Esophagus muscularis mucosa (tissue), 4 donors: ENCODE results near the gene ANKS1B. TPM values are rescaled to one million over a fixed set of nuclear protein-coding genes. Genes with fewer than 3 reads are reported as not detected.

Experiments
- DNase-seq: peaks from one replicate; pipeline ENCODE4 v3.0.0-alpha.2; 2017; ENCODE audit errors: extremely low spot score
- H3K27ac ChIP-seq, 4 donors: fragments of 200-600 bp; sonication (generic); replicated peaks in 1 of 4; 1 replicate in 3 of 4; 2 replicates in 1 of 4; pipeline ENCODE4 v1.5.1; 2016 to 2019; ENCODE audit warnings: mild to moderate bottlenecking in 1 of 4
- H3K27me3 ChIP-seq, 4 donors: fragments of 200-600 bp; sonication (generic); one replicate each; pipeline versions ENCODE4 v1.5.1 to v1.6.0; 2016 to 2019
- H3K36me3 ChIP-seq, 4 donors: fragments of 200-600 bp; sonication (generic); one replicate each; pipeline ENCODE4 v1.5.1; 2016 to 2019
- H3K4me1 ChIP-seq, 4 donors: fragments of 200-600 bp; sonication (generic); one replicate each; pipeline ENCODE4 v1.5.1; 2016 to 2019
- H3K4me3 ChIP-seq, 4 donors: fragments of 200-600 bp; sonication (generic); 1 replicate in 2 of 4; 2 replicates in 2 of 4; pipeline ENCODE4 v1.5.1; 2016 to 2019; ENCODE audit warnings: mild to moderate bottlenecking in 4 of 4, moderate library complexity in 1 of 4
- H3K9me3 ChIP-seq, 4 donors: fragments of 200-600 bp; sonication (generic); 1 replicate in 3 of 4; 2 replicates in 1 of 4; pipeline ENCODE4 v1.5.1; 2016 to 2019
- EP300 ChIP-seq: sonication (generic); formaldehyde crosslinking; IDR thresholded peaks from one replicate; pipeline ENCODE4 v1.6.1; 2017; ENCODE audit warnings: antibody characterized with exemption
- POLR2A ChIP-seq: fragments of 450-650 bp; IDR thresholded peaks from one replicate; pipeline ENCODE4 v1.6.1; 2017; ENCODE audit warnings: antibody characterized with exemption, moderate library complexity, mild to moderate bottlenecking, low read depth
- POLR2AphosphoS5 ChIP-seq, 2 donors: sonication (generic); formaldehyde crosslinking; IDR thresholded peaks; one replicate each; pipeline ENCODE4 v1.6.1; 2017; ENCODE audit warnings: antibody characterized with exemption in 2 of 2
- WGBS: methylation state at CpG from one replicate; pipeline ENCODE4 v1.1.5; 2018; 5-methylcytosine and 5-hydroxymethylcytosine counted together
- intact Hi-C: fragments of 100-400 bp; cut with DNase I; formaldehyde crosslinking; loops from one replicate; pipeline ENCODE4 v1.15.1; 2023
- total RNA-seq, 4 donors: library from RNA; depleted of rRNA; stranded (reverse); fragments of >200 nt; gene quantifications; one replicate each; pipeline versions ENCODE4 v1.1.0 to v1.2.1, GENCODE V29; 2016
- TF ChIP-seq, protein P1 (sequence below), 3 experiments: fragments of 200-600 bp in 2 of 3; fragments of 450-650 bp in 1 of 3; sonication (generic) in 2 of 3; IDR thresholded peaks; one replicate each; pipeline ENCODE4 v1.5.1; 2017 to 2019; ENCODE audit warnings: antibody characterized with exemption in 3 of 3, mild to moderate bottlenecking in 2 of 3, moderate library complexity in 1 of 3

The ANKS1B gene
- total RNA-seq, 4 donors from 2014 or later = 20.4 to 28.7 (median 21.6) TPM

DNA sequence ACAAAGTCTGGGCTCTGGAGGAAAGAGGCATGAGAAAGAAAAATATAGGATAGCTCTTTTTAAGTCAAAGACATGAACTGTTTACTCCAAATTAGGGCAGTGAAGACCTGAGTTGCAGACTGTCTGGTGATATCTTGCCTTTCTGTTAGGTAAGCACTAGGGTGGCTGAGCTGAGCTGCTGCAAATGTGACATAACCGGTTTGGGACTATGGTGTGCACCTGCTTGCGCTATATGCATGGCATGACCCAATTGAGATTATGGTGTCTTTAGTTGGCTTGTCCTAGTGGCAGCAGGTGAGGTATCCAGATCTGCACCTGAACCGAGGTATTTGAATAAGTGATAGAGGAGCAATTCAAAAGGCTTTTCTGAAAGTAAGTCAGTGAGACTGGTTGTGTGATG is 994.1 kb downstream of the ANKS1B start:
- intact Hi-C loops = loop anchor here (10.0 kb wide), 1 partner anchor 266 kb away; no protein-coding TSS in a partner anchor
- H3K4me3 ChIP-seq = no peak overlapping the region
- H3K27me3 ChIP-seq = no peaks in the 10 kb centered on the region
- no peak for DNase-seq
- TF ChIP-seq POLR2AphosphoS5 (IDR thresholded peaks at IDR 0.05) = no peak
- TF ChIP-seq, protein P1, sequence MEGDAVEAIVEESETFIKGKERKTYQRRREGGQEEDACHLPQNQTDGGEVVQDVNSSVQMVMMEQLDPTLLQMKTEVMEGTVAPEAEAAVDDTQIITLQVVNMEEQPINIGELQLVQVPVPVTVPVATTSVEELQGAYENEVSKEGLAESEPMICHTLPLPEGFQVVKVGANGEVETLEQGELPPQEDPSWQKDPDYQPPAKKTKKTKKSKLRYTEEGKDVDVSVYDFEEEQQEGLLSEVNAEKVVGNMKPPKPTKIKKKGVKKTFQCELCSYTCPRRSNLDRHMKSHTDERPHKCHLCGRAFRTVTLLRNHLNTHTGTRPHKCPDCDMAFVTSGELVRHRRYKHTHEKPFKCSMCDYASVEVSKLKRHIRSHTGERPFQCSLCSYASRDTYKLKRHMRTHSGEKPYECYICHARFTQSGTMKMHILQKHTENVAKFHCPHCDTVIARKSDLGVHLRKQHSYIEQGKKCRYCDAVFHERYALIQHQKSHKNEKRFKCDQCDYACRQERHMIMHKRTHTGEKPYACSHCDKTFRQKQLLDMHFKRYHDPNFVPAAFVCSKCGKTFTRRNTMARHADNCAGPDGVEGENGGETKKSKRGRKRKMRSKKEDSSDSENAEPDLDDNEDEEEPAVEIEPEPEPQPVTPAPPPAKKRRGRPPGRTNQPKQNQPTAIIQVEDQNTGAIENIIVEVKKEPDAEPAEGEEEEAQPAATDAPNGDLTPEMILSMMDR (IDR thresholded peaks at IDR 0.05) = no peak
- no peaks in the 10 kb centered on the region for H3K9me3 ChIP-seq
- no peaks in the 10 kb centered on the region for H3K36me3 ChIP-seq
- no peak overlapping the region for H3K27ac ChIP-seq
- H3K4me1 ChIP-seq = no peaks in the 10 kb centered on the region
- 88% methylated on average over 3 of the region's 3 CpGs for WGBS

DNA sequence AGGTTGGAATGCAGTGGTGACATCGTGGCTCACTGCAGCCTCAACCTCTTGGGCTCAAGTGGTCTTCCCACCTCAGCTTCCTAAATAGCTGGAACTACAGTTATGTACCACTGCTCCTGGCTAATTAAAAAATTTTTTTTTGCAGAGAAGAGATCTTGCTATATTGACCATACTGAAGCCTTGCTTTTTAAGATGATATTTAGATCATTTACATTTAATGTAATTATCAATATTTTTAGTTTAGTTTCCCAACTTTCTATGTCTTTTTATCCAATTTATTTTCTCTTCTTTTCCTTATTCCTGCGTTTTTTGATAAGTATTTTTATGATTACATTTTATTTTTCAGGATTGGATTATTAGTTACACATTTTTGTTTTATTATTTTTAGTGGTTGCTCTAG is 999.6 kb downstream of the ANKS1B start:
- Histone ChIP-seq H3K4me3 (no peak overlapping the region), H3K27me3 (no peaks in the 10 kb centered on the region), H3K9me3 (peaks cover 0 to 11% (median 7%) of the 10 kb centered on the region in 4 donors), H3K27ac (no peak overlapping the region), H3K4me1 (no peaks in the 10 kb centered on the region), H3K36me3 (no peaks in the 10 kb centered on the region)
- no peak for TF ChIP-seq POLR2A
- no peak for TF ChIP-seq EP300
- TF ChIP-seq POLR2AphosphoS5 (IDR thresholded peaks at IDR 0.05) = no peak
- TF ChIP-seq, protein P1 (IDR thresholded peaks at IDR 0.05) = no peak
- WGBS = 91% methylated on average over 2 of the region's 2 CpGs
- DNase-seq = no peak
- intact Hi-C loops = no loop called here

- Histone ChIP-seq H3K36me3 (no peaks in the 10 kb centered on the region), H3K27me3 (no peaks in the 10 kb centered on the region), H3K9me3 (peaks cover 0 to 11% (median 7%) of the 10 kb centered on the region in 4 donors), H3K27ac (no peak overlapping the region), H3K4me1 (no peaks in the 10 kb centered on the region), H3K4me3 (no peak overlapping the region)
- intact Hi-C loops = no loop called here
- no peak for TF ChIP-seq POLR2A
- no peak for TF ChIP-seq POLR2AphosphoS5 (IDR thresholded peaks at IDR 0.05)
- TF ChIP-seq, protein P1 (IDR thresholded peaks at IDR 0.05) = no peak
- no peak for TF ChIP-seq EP300
- DNase-seq = no peak
- WGBS = 81% methylated on average over 1 of the region's 1 CpG
These were observed 1001.1 kb downstream of the ANKS1B start for GRCh38 chr12:98983647-98984046.

- Histone ChIP-seq H3K27ac (no peak overlapping the region), H3K9me3 (peaks cover 0 to 11% (median 7%) of the 10 kb centered on the region in 4 donors), H3K36me3 (no peaks in the 10 kb centered on the region), H3K4me1 (no peaks in the 10 kb centered on the region), H3K27me3 (no peaks in the 10 kb centered on the region), H3K4me3 (no peak overlapping the region)
- TF ChIP-seq POLR2A (no peak), EP300 (no peak), POLR2AphosphoS5 (IDR thresholded peaks at IDR 0.05) (no peak)
- TF ChIP-seq, protein P1 (IDR thresholded peaks at IDR 0.05) = no peak
- DNase-seq = no peak
- intact Hi-C loops = no loop called here
These were observed 1004.2 kb downstream of the ANKS1B start for GRCh38 chr12:98980508-98980907.

GRCh38 chr12:98977186-98977585 is 1007.5 kb downstream of the ANKS1B start:
- Histone ChIP-seq H3K9me3 (no peaks in the 10 kb centered on the region), H3K4me3 (no peak overlapping the region), H3K36me3 (no peaks in the 10 kb centered on the region), H3K4me1 (no peaks in the 10 kb centered on the region), H3K27me3 (no peaks in the 10 kb centered on the region), H3K27ac (no peak overlapping the region)
- no peak for DNase-seq
- WGBS = 75% methylated on average over 2 of the region's 2 CpGs
- TF ChIP-seq, protein P1 (IDR thresholded peaks at IDR 0.05) = no peak
- TF ChIP-seq POLR2AphosphoS5 (IDR thresholded peaks at IDR 0.05) = no peak
- TF ChIP-seq EP300 = no peak
- TF ChIP-seq POLR2A = no peak
- intact Hi-C loops = no loop called here
